Thyroid gland (tissue), 4 donors: Measurements from ENCODE around the gene TRIM58. TPM values are rescaled to one million over a fixed set of nuclear protein-coding genes. Genes with fewer than 3 reads are reported as not detected.

Source experiments
- DNase-seq, 2 donors: peaks; one replicate each; pipeline ENCODE4 v3.0.0-alpha.2; 2019
- H3K27ac ChIP-seq, 3 donors: fragments of 200-600 bp; sonication (generic); 1 replicate in 2 of 3; 2 replicates in 1 of 3; pipeline ENCODE4 v1.5.1; 2016 to 2019; ENCODE audit warnings: mild to moderate bottlenecking in 1 of 3, moderate library complexity in 1 of 3
- H3K27me3 ChIP-seq: fragments of 200-600 bp; sonication (generic); one replicate; pipeline ENCODE4 v1.5.1; 2019
- H3K36me3 ChIP-seq, 2 donors: fragments of 200-600 bp; sonication (generic); one replicate each; pipeline ENCODE4 v1.5.1; 2016 to 2019
- H3K4me1 ChIP-seq, 2 donors: fragments of 200-600 bp; sonication (generic); one replicate each; pipeline ENCODE4 v1.5.1; 2017 to 2019
- H3K4me3 ChIP-seq, 3 donors: fragments of 200-600 bp; sonication (generic); replicated peaks in 1 of 3; 1 replicate in 2 of 3; 2 replicates in 1 of 3; pipeline ENCODE4 v1.5.1; 2016; ENCODE audit warnings: mild to moderate bottlenecking in 1 of 3
- H3K9me3 ChIP-seq: fragments of 200-600 bp; sonication (generic); one replicate; pipeline ENCODE4 v1.5.1; 2017
- CTCF ChIP-seq, 6 experiments: fragments of 200-600 bp in 3 of 6; fragments of 450-650 bp in 3 of 6; sonication (generic) in 3 of 6; IDR thresholded peaks; one replicate each; pipeline ENCODE4 v1.5.1; 2016 to 2019; ENCODE audit warnings: antibody characterized with exemption in 6 of 6, mild to moderate bottlenecking in 2 of 6, inconsistent platforms in 1 of 6, moderate library complexity in 1 of 6
- POLR2A ChIP-seq, 2 donors: fragments of 450-650 bp; IDR thresholded peaks; one replicate each; pipeline ENCODE4 v1.6.1; 2017; ENCODE audit warnings: antibody characterized with exemption in 2 of 2, mild to moderate bottlenecking in 2 of 2, moderate library complexity in 1 of 2
- WGBS, 2 donors: methylation state at CpG; one replicate each; pipeline ENCODE4 v1.1.5; 2017; 5-methylcytosine and 5-hydroxymethylcytosine counted together
- intact Hi-C: fragments of 100-400 bp; cut with DNase I; formaldehyde crosslinking; loops from one replicate; pipeline ENCODE4 v1.15.1; 2023
- total RNA-seq, 4 donors: library from RNA; depleted of rRNA; stranded (reverse); fragments of >200 nt; gene quantifications; one replicate each; pipeline ENCODE4 v1.2.3, GENCODE V29; 2016

The TRIM58 gene
- total RNA-seq, 4 donors from 2014 or later = 22.6 to 52.1 (median 29.4) TPM

- no peaks in the 10 kb centered on the region for H3K9me3 ChIP-seq
- H3K27me3 ChIP-seq = no peaks in the 10 kb centered on the region
- H3K4me3 ChIP-seq = no peak overlapping the region
- H3K27ac ChIP-seq = no peak overlapping the region
- intact Hi-C loops = no loop called here
- no peak for TF ChIP-seq CTCF (IDR thresholded peaks at IDR 0.05)
- no peak for TF ChIP-seq POLR2A (IDR thresholded peaks at IDR 0.05)
- 91% methylated on average over 9 to 13 of the region's 13 CpGs for WGBS, 2 donors
- DNase-seq = no peak
- H3K36me3 ChIP-seq = no peaks in the 10 kb centered on the region
- no peaks in the 10 kb centered on the region for H3K4me1 ChIP-seq
Measured at GRCh38 chr1:247905181-247905580, 48.2 kb downstream of the TRIM58 start.

GRCh38 chr1:247905910-247906503 is 49.0 kb downstream of the TRIM58 start:
- intact Hi-C loops = no loop called here
- no peaks in the 10 kb centered on the region for H3K27me3 ChIP-seq
- no peak overlapping the region for H3K4me3 ChIP-seq
- no peaks in the 10 kb centered on the region for H3K36me3 ChIP-seq
- DNase-seq = no peak
- TF ChIP-seq CTCF (IDR thresholded peaks at IDR 0.05) (no peak), POLR2A (IDR thresholded peaks at IDR 0.05) (no peak)
- WGBS, 2 donors = 78 to 79% methylated on average over 9 of the region's 9 CpGs
- no peaks in the 10 kb centered on the region for H3K4me1 ChIP-seq
- H3K9me3 ChIP-seq = no peaks in the 10 kb centered on the region
- no peak overlapping the region for H3K27ac ChIP-seq

DNA sequence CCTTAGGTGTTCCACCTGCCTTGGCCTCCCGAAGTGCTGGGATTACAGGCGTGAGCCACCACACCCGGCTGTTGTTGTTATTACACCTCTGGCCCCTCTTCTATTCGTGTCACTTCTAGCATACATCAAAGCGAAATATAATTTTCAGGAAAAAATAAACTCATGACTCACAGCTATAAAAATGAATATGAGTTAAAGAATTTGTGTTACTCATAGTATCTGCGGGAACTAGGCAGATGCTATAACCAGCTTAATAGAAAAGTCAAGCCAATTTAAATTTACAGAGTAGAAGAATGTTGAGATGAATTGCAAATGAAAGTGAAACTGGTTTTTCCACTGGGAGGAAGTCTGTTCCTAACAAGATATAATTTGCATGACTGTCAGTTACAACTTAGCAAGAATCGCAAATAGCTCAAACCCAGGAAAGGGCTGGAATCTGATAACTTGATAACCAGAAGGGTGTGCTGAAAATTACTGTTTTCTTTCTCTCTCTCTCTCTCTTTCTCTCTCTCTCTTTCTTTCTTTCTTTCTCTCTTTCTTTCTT is 49.6 kb downstream of the TRIM58 start:
- WGBS, 2 donors = 54 to 59% methylated on average over 7 of the region's 7 CpGs
- intact Hi-C loops = no loop called here
- Histone ChIP-seq H3K27me3 (no peaks in the 10 kb centered on the region), H3K4me3 (no peak overlapping the region), H3K9me3 (no peaks in the 10 kb centered on the region), H3K4me1 (no peaks in the 10 kb centered on the region), H3K27ac (no peak overlapping the region), H3K36me3 (no peaks in the 10 kb centered on the region)
- no peak for DNase-seq
- TF ChIP-seq CTCF (IDR thresholded peaks at IDR 0.05) (no peak), POLR2A (IDR thresholded peaks at IDR 0.05) (no peak)

GRCh38 chr1:247908766-247909165 is 51.8 kb downstream of the TRIM58 start:
- TF ChIP-seq CTCF (IDR thresholded peaks at IDR 0.05) = no peak
- no peak for TF ChIP-seq POLR2A (IDR thresholded peaks at IDR 0.05)
- DNase-seq = no peak
- 88 to 90% methylated on average over 5 of the region's 5 CpGs for WGBS, 2 donors
- intact Hi-C loops = no loop called here
- no peak overlapping the region for H3K27ac ChIP-seq
- H3K4me3 ChIP-seq = no peak overlapping the region
- no peaks in the 10 kb centered on the region for H3K27me3 ChIP-seq
- H3K4me1 ChIP-seq = no peaks in the 10 kb centered on the region
- no peaks in the 10 kb centered on the region for H3K36me3 ChIP-seq
- H3K9me3 ChIP-seq = no peaks in the 10 kb centered on the region

DNA sequence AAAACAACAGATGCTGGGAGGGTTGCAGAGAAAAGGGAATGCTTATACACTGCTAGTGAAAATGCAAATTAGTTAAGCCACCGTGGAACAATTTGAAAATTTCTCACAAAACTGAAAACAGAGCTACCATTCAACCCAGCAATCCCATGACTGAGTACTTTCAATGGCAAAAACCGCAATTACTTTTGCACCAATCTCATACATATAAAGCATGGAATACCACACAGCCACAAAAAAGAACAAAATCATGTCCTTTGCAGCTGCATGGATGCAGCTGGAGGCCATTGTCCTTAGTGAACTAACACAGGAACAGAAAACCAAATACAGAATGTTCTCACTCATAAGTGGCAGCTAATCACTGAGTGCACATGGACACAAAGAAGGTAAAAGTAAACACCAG is 56.8 kb downstream of the TRIM58 start:
- H3K9me3 ChIP-seq = no peaks in the 10 kb centered on the region
- H3K36me3 ChIP-seq = no peaks in the 10 kb centered on the region
- TF ChIP-seq POLR2A (IDR thresholded peaks at IDR 0.05) = no peak
- TF ChIP-seq CTCF (IDR thresholded peaks at IDR 0.05) = no peak
- peaks cover 9 to 11% of the 10 kb centered on the region in 2 donors for H3K4me1 ChIP-seq
- no peaks in the 10 kb centered on the region for H3K27me3 ChIP-seq
- intact Hi-C loops = no loop called here
- WGBS, 2 donors = 83 to 95% methylated on average over 2 of the region's 2 CpGs
- H3K27ac ChIP-seq = no peak overlapping the region
- H3K4me3 ChIP-seq = no peak overlapping the region
- DNase-seq = no peak
